ENCODE data around the gene XK. TPM values are rescaled to one million over a fixed set of nuclear protein-coding genes. Genes with fewer than 3 reads are reported as not detected.
A peak's percentile ranks its signal among the peaks of the same experiment; 100 is the strongest.

Gene XK
- total and polyA plus RNA-seq, 9 of the 15 experiments (the other 6 are each of a cell fraction or from before 2014, with no cell fraction given): 4.0 to 21.6 (median 11.6) TPM

DNA sequence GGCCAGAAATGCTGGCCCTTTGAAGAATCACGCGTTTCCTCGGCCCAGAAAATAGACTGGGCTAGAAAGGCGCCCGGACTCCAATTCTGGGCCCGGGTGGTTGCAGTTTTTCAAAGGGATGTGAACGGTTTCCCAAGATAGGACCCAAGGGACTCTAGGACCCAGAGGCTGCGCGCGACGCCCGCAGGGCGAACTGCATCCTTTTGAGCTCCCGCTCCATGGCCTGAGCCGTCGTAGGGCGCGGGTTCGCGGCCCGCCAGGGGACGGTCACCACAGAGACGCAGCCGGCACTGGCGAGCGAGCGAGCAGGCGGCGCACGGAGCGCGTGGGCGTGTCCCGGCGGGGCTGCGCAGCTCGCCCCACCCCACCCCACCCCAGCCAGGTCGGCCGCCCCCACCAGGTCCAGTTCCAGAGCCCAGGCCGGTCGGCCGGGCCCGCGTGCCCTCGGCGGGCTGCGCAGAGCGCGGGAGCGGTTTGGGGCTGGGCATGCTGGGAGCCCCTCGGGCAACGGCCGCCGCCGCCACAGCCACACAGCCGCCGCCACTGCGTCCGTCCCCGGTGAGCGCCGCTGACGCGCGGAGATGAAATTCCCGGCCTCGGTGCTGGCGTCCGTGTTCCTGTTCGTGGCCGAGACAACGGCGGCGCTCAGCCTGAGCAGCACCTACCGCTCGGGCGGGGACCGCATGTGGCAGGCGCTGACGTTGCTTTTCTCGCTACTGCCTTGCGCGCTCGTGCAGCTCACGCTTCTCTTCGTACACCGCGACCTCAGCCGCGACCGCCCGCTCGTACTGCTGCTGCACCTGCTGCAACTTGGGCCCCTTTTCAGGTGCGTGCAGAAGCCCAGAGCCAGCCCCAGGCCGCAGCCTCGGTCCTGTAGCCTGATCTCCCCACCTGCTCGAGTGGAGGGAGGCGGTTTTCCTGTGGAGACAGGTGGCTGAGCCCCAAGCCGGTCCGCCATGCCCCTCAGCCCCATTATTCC is at the start of gene XK (continued):
- TF ChIP-seq SAFB (IDR thresholded peaks at IDR 0.05; ENCODE audit: borderline replicate concordance, low read depth, low read length): no peak
- TF ChIP-seq NFE2 (IDR thresholded peaks at IDR 0.05; ENCODE audit: low read depth): peak; percentile 9; the same call in 1 of the 2 replicates
- TF ChIP-seq, protein P1, sequence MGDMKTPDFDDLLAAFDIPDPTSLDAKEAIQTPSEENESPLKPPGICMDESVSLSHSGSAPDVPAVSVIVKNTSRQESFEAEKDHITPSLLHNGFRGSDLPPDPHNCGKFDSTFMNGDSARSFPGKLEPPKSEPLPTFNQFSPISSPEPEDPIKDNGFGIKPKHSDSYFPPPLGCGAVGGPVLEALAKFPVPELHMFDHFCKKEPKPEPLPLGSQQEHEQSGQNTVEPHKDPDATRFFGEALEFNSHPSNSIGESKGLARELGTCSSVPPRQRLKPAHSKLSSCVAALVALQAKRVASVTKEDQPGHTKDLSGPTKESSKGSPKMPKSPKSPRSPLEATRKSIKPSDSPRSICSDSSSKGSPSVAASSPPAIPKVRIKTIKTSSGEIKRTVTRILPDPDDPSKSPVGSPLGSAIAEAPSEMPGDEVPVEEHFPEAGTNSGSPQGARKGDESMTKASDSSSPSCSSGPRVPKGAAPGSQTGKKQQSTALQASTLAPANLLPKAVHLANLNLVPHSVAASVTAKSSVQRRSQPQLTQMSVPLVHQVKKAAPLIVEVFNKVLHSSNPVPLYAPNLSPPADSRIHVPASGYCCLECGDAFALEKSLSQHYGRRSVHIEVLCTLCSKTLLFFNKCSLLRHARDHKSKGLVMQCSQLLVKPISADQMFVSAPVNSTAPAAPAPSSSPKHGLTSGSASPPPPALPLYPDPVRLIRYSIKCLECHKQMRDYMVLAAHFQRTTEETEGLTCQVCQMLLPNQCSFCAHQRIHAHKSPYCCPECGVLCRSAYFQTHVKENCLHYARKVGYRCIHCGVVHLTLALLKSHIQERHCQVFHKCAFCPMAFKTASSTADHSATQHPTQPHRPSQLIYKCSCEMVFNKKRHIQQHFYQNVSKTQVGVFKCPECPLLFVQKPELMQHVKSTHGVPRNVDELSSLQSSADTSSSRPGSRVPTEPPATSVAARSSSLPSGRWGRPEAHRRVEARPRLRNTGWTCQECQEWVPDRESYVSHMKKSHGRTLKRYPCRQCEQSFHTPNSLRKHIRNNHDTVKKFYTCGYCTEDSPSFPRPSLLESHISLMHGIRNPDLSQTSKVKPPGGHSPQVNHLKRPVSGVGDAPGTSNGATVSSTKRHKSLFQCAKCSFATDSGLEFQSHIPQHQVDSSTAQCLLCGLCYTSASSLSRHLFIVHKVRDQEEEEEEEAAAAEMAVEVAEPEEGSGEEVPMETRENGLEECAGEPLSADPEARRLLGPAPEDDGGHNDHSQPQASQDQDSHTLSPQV (IDR thresholded peaks at IDR 0.05): peak; percentile 61; the same call in 1 of the 2 replicates
- TF ChIP-seq, protein P2, sequence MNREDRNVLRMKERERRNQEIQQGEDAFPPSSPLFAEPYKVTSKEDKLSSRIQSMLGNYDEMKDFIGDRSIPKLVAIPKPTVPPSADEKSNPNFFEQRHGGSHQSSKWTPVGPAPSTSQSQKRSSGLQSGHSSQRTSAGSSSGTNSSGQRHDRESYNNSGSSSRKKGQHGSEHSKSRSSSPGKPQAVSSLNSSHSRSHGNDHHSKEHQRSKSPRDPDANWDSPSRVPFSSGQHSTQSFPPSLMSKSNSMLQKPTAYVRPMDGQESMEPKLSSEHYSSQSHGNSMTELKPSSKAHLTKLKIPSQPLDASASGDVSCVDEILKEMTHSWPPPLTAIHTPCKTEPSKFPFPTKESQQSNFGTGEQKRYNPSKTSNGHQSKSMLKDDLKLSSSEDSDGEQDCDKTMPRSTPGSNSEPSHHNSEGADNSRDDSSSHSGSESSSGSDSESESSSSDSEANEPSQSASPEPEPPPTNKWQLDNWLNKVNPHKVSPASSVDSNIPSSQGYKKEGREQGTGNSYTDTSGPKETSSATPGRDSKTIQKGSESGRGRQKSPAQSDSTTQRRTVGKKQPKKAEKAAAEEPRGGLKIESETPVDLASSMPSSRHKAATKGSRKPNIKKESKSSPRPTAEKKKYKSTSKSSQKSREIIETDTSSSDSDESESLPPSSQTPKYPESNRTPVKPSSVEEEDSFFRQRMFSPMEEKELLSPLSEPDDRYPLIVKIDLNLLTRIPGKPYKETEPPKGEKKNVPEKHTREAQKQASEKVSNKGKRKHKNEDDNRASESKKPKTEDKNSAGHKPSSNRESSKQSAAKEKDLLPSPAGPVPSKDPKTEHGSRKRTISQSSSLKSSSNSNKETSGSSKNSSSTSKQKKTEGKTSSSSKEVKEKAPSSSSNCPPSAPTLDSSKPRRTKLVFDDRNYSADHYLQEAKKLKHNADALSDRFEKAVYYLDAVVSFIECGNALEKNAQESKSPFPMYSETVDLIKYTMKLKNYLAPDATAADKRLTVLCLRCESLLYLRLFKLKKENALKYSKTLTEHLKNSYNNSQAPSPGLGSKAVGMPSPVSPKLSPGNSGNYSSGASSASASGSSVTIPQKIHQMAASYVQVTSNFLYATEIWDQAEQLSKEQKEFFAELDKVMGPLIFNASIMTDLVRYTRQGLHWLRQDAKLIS (CRISPR knock-in tag; IDR thresholded peaks at IDR 0.05): 0 out of 2 replicates have a peak, but pooled peaks have one; percentile 22
- TF ChIP-seq, protein P3, sequence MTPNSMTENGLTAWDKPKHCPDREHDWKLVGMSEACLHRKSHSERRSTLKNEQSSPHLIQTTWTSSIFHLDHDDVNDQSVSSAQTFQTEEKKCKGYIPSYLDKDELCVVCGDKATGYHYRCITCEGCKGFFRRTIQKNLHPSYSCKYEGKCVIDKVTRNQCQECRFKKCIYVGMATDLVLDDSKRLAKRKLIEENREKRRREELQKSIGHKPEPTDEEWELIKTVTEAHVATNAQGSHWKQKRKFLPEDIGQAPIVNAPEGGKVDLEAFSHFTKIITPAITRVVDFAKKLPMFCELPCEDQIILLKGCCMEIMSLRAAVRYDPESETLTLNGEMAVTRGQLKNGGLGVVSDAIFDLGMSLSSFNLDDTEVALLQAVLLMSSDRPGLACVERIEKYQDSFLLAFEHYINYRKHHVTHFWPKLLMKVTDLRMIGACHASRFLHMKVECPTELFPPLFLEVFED (CRISPR knock-in tag; conservative IDR thresholded peaks at IDR 0.05): no peak
- TF ChIP-seq NR1H2 (CRISPR knock-in tag; IDR thresholded peaks at IDR 0.05): no peak
- no peak for TF ChIP-seq ZNF79 (CRISPR knock-in tag; IDR thresholded peaks at IDR 0.05; ENCODE audit: low read depth)
- TF ChIP-seq BDP1 (IDR thresholded peaks at IDR 0.05; ENCODE audit: insufficient read depth, insufficient read length): no peak
- TF ChIP-seq NCOA1 (IDR thresholded peaks at IDR 0.05; ENCODE audit: low read depth): no peak
- TF ChIP-seq ZC3H8 (IDR thresholded peaks at IDR 0.05): no peak
- TF ChIP-seq, protein P4, sequence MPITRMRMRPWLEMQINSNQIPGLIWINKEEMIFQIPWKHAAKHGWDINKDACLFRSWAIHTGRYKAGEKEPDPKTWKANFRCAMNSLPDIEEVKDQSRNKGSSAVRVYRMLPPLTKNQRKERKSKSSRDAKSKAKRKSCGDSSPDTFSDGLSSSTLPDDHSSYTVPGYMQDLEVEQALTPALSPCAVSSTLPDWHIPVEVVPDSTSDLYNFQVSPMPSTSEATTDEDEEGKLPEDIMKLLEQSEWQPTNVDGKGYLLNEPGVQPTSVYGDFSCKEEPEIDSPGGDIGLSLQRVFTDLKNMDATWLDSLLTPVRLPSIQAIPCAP (CRISPR knock-in tag; IDR thresholded peaks at IDR 0.05; ENCODE audit: borderline replicate concordance): no peak
- TF ChIP-seq SPI1 (IDR thresholded peaks at IDR 0.05; ENCODE audit: borderline replicate concordance, low read depth, low read length): no peak
- TF ChIP-seq COPS2 (conservative IDR thresholded peaks at IDR 0.05): no peak
- TF ChIP-seq U2AF1 (optimal IDR thresholded peaks at IDR 0.05; ENCODE audit: low read depth, low read length): no peak
- no peak for TF ChIP-seq ASH1L (IDR thresholded peaks at IDR 0.05; ENCODE audit: borderline replicate concordance, low read depth, partially characterized antibody)
- no peak for TF ChIP-seq ZNF764 (CRISPR knock-in tag; IDR thresholded peaks at IDR 0.05; ENCODE audit: low read depth)
- TF ChIP-seq LCOR (CRISPR knock-in tag; IDR thresholded peaks at IDR 0.05): peak; percentile 27; the same call in 1 of the 2 replicates

All from K562 (cell line).